Stomach (tissue), 4 donors: ENCODE results near the gene NR5A2.

ENCODE experiments used
- CTCF ChIP-seq, 7 experiments: fragments of 450-650 bp in 4 of 7; fragments of 200-600 bp in 3 of 7; sonication (generic) in 3 of 7; IDR thresholded peaks; one replicate each; pipeline ENCODE4 v1.5.1; 2016 to 2019; ENCODE audit warnings: antibody characterized with exemption in 7 of 7, control low read depth in 2 of 7, mild to moderate bottlenecking in 1 of 7
- EP300 ChIP-seq: sonication (generic); formaldehyde crosslinking; IDR thresholded peaks from one replicate; pipeline ENCODE4 v1.6.1; 2017; ENCODE audit warnings: antibody characterized with exemption
- POLR2A ChIP-seq, 4 donors: fragments of 450-650 bp; IDR thresholded peaks; one replicate each; pipeline ENCODE4 v1.6.1; 2016; ENCODE audit warnings: antibody characterized with exemption in 4 of 4, control low read depth in 2 of 4, mild to moderate bottlenecking in 1 of 4, moderate library complexity in 1 of 4

DNA sequence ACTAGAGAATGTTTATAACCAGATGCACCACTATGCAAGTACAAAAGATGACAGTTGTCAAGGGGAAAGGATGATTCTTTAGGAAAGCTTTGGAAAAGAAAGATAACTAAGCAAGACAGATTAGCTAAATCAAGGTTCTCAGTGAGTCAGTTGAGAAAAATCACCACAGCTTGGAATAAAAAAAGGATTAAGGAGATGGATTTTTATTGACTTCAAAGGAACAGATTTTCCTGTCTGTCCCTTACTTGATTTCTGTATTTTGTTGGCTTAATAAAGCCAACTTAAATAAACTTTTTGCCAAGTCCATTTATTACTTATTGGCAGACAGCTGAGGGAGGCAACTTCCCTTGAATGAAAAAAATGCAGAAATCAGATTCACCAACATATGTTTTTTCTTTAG is 93.9 kb downstream of the NR5A2 start:
- TF ChIP-seq POLR2A (IDR thresholded peaks at IDR 0.05) (no peak), CTCF (IDR thresholded peaks at IDR 0.05) (no peak), EP300 (no peak)
